ENCODE results near the gene ASMTL. TPM values are rescaled to one million over a fixed set of nuclear protein-coding genes. Genes with fewer than 3 reads are reported as not detected.
"Not testable (repeated sequence)": the region's sequence is repeated elsewhere in the genome, so short reads cannot be mapped to it uniquely, and the experiment has no call there.

The ASMTL gene
- total RNA-seq, 1 experiment from 2014 or later = 3.3 TPM

DNA sequence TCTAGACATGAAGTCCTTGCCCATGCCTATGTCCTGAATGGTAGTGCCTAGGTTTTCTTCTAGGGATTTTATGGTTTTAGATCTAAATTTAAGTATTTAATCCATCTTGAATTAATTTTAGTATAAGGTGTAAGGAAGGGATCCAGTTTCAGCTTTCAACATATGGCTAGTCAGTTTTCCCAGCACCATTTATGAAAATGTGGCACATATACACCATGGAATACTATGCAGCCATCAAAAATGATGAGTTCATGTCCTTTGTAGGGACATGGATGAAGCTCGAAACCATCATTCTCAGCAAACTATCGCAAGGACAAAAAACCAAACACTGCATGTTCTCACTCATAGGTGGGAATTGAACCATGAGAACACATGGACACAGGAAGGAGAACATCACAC is 29.8 kb upstream of the ASMTL start:
- not testable (repeated sequence) for DNase-seq (ENCODE audit: low spot score)

GRCh38 chrX:1481636-1482529 is 29.2 kb upstream of the ASMTL start:
- peak; percentile 83 for DNase-seq (ENCODE audit: low spot score)

DNA sequence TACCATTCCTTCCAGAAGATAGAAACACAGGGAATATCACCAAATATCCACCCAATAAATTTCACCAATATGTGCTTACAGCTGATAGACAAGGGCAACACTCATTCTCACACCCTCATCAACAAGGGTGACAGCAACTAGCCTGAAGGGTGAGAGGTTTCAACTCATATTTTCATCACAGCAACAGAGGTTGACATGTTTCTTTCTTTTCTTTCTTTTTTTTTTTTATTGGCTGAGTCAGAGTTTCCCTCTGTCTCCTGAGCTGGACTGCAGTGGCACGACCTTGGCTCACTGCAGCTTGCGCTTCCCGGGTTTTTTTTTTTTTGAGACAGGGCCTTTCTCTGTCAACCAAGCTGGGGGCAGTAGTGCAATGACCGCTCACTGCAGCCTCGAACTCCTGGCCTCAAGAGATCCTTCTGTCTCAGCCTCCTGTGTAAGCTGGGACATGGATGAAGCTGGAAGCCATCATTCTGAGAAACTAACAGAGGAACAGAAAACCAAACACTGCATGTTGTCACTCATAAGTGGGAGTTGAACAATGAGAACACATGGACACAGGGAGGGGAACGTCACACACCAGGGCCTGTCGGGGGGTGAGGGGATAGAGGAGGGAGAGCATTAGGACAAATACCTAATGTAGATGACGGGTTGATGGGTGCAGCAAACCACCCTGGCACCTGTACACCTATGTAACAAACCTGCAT is 27.5 kb upstream of the ASMTL start:
- DNase-seq (ENCODE audit: low spot score) = no peak

GRCh38 chrX:1477801-1478458 is 25.2 kb upstream of the ASMTL start:
- no peak for DNase-seq (ENCODE audit: low spot score)

DNA sequence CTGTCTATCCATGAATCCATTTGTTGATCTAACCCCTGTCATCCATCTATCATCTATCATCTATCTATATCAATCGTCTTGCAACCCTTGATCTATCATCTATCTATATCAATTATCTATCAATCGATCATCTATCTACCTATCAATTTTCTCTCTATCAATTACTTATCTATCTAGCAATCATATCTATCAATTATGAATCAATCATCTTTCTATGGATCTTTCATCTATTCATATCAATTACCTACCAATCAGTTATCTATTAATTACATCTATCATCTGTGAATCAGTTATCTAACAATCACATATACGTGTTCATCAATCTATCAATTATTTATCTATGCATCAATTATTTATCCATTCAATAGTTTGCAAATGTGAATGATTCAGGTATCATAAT is 24.5 kb upstream of the ASMTL start:
- no peak for DNase-seq (ENCODE audit: low spot score)

DNA sequence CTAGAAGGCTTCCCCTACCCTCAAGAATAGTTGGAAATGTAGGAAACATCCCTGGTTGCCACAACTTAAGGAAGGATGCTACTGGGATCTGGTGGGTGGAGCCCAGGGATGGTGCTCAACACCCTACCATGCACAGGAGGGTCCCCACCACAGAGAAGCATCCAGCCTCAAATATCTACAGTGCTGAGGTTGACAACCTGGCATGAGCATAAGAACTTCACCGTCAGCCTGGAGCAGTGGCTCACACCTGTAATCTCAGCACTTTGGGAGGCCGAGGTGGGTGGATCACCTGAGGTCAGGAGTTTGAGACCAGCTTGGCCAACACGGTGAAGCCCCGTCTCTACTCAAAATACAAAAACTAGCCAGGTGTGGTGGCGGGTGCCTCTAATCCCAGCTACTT is 24.0 kb upstream of the ASMTL start:
- DNase-seq (ENCODE audit: low spot score) = no peak

GRCh38 chrX:1475881-1476280 is 23.2 kb upstream of the ASMTL start:
- no peak for DNase-seq (ENCODE audit: low spot score)

- no peak for DNase-seq (ENCODE audit: low spot score)
Observed at GRCh38 chrX:1475481-1475880, 22.8 kb upstream of the ASMTL start.

- DNase-seq (ENCODE audit: low spot score) = not testable (repeated sequence)
Observed at GRCh38 chrX:1474593-1474992, 21.9 kb upstream of the ASMTL start.

DNA sequence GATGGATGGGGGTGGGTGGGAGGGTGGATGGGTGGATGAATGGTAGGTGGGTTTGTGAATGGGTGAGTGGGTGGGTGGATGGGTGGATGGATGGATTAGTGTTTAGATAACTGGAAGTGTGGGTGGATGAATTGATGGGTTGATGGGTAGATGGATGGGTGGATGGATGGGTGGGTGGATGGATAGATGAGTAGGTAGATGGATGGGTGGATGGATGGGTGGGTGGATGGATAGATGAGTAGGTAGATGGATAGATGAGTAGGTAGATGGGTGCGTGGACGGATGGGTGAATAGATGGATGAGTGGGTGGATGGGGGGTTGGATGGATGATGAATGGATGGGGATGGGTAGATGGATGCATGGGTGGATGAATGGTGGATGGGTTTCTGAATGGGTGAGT is 20.3 kb upstream of the ASMTL start:
- no peak for DNase-seq (ENCODE audit: low spot score)

- peak; percentile 95 for DNase-seq (ENCODE audit: low spot score)
Observed at GRCh38 chrX:1468250-1468772, 15.6 kb upstream of the ASMTL start.

GRCh38 chrX:1466971-1467561 is 14.4 kb upstream of the ASMTL start:
- DNase-seq (ENCODE audit: low spot score) = no peak

DNA sequence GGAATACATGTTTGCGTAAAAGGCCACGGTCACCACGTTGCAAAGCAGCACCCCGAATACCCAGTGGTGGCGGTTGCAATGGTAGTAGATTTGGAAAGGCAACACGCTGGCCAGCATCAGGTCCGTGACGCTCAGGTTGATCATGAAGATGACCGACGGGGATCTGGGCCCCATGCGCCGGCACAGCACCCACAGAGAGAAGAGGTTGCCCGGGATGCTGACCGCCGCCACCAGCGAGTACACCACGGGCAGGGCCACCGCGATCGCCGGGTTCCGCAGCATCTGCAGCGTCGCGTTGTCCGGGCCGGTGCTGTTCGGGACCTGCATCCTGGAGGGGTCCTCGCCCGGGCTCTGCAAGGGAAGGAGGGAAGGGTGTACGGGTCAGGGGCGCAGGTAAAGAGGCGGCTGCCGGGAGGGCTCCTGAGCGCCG is 13.5 kb upstream of the ASMTL start:
- no peak for DNase-seq (ENCODE audit: low spot score)

DNA sequence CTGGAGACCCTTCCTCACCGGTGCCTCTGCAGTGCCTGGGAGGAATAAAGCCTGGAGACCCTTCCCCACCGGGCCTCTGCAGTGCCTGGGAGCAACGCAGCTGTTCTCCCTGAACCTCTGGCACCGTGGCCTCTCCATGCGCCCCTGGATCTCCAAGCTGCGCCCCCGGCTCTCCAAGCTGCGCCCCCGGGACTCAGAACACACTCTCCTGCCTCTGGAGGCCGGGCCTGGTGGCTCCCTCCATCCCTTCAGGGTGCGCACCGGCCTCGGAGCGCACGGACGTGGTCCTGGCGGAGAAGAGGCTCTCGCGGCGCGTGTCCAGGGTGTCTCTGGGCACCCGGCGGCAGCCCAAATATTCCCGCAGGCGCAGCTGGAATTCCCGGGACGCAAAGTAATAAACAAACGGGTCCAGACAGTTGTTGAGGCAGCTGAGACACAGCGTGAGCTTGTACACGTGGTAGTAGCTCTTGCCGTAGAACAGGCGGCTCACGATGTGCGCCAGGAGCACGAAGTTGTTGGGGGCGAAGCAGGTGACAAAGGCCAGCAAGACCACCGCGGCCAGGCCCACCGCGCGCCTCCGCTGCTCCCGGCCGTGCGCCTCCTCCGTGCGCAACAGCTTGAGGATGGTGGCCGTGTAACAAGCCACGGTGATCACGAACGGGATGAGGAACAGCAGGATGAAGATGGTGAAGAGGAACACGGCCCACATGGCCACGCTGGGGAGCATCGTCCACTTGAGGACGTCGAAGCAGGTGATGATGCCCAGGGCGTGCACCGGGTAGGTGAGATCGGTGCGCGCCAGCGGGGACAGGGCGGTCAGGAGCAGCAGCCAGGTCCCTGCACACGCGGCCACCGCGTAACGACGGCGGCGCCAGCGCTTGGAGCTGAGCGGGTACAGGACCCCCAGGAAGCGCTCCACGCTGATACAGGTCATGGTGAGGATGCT is 12.8 kb upstream of the ASMTL start:
- no peak for DNase-seq (ENCODE audit: low spot score)

DNA sequence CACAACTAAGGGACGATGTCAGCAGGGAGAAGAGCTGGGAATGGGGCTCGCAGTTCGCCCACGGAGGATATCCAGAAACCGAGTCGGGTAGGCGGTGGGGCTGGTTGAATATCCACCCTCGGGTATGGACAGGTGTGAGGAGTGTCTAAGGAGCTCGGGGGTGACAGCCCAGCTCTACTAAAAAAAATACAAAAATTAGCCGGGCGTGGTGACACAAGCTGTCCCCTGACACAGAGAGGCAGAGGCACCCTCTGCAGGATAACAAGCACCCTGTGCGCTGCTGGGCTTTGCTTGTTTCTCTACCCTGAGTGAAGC is 12.2 kb upstream of the ASMTL start:
- no peak for DNase-seq (ENCODE audit: low spot score)

- DNase-seq (ENCODE audit: low spot score) = no peak
Observed at GRCh38 chrX:1464041-1464970, 11.6 kb upstream of the ASMTL start.

- DNase-seq (ENCODE audit: low spot score) = no peak
Observed at GRCh38 chrX:1463581-1463980, 10.9 kb upstream of the ASMTL start.

GRCh38 chrX:1462596-1463251 is 10.0 kb upstream of the ASMTL start:
- DNase-seq (ENCODE audit: low spot score) = peak; percentile 88

DNA sequence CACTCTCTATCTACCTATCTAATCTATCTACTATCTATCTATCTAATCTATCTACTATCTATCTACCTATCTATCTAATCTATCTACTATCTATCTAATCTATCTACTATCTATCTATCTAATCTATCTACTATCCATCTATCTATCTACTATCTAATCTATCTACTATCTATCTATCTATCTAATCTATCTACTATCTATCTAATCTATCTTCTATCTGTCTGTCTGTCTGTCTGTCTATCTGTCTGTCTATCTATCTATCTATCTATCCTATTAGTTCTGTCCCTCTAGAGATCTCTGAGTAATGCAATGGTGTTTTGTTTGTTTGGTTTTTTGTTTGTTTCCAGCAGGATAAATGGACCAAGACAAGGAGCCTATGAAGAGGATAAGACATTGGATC is 9.4 kb upstream of the ASMTL start:
- DNase-seq (ENCODE audit: low spot score) = no peak
